IPS-18a (cell line): Measurements from ENCODE around the gene RHCG.

Experiments used
- H3K27ac ChIP-seq: one replicate; pipeline ENCODE4 v1.5.1; 2013; ENCODE audit warnings: low read length
- H3K27me3 ChIP-seq: one replicate; pipeline ENCODE4 v1.6.1; 2013; ENCODE audit warnings: mild to moderate bottlenecking, low read length; ENCODE audit not compliant: control insufficient read depth, insufficient read depth
- H3K36me3 ChIP-seq: one replicate; pipeline ENCODE4 v1.6.1; 2013; ENCODE audit warnings: low read depth, low read length; ENCODE audit not compliant: control insufficient read depth
- H3K4me1 ChIP-seq: one replicate; pipeline ENCODE4 v1.6.1; 2013; ENCODE audit warnings: low read depth, low read length; ENCODE audit not compliant: control insufficient read depth
- H3K4me3 ChIP-seq: one replicate; pipeline ENCODE4 v1.5.1; 2013; ENCODE audit warnings: low read length
- H3K9ac ChIP-seq: one replicate; pipeline ENCODE4 v1.6.1; 2013; ENCODE audit warnings: mild to moderate bottlenecking, low read length, moderate library complexity
- H3K9me3 ChIP-seq: one replicate; pipeline ENCODE4 v1.6.1; 2013; ENCODE audit warnings: low read depth, low read length; ENCODE audit not compliant: control insufficient read depth

Gene RHCG

DNA sequence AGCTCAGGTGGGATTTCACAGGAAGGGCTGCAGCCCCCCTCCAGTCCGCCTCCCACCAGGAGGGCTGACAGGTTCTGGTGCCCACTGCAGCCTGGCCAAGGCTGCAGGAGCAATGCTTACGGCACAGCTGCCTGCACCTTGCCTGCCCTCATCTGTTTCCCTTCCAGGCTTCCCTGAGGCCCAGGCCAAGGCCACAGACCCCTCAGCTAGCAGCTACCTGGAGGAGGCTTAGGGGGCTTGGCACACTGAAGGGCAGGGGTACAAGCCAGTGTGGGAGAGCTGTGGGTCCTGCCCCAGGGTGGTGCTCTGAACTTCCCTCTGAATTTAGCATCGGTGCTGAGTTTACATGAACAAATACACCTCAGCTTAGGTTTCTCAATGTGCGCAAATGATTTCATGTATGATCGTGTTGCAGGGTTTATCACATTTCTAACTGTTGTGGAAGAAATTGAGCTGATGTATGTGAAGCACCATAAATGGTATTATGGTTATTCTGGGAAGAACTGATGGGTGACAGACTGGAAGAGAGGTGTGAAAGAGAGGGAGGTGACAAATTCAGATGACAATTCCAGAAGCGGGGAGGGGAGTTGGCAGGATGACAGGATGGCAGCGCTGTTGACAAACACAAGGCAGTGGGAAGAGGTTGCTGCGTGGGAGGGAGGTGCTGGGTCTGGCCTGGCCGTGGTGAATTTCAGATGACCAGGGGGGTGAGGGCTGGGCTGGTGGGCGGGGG lies 6.1 kb downstream of the RHCG start:
- Histone ChIP-seq H3K27ac (no peak overlapping the region), H3K27me3 (peaks cover 28% of the 10 kb centered on the region), H3K4me1 (no peaks in the 10 kb centered on the region), H3K36me3 (no peaks in the 10 kb centered on the region), H3K9ac (no peak overlapping the region), H3K4me3 (no peak overlapping the region), H3K9me3 (no peaks in the 10 kb centered on the region)

DNA sequence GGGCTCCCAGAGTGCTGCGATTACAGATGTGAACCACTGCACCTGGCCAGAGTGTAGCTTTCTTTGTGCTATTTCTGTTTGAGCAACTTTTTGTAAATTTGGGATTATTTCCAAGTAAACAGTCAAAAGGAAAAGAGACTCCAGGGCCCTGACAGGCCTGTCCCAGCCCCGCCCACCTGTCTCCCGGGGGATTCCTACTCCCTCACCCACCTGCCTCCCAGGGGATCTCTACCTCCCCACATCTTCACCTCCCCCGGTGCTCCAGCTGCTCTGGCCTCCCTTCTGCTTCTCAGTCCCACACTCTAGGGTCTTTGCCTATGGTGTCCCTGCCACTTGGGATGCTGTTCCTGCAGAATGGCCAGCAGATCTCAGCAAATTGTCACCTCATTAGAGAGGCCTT lies 7.0 kb downstream of the RHCG start:
- no peak overlapping the region for H3K9ac ChIP-seq
- H3K4me1 ChIP-seq, result no peaks in the 10 kb centered on the region
- H3K27ac ChIP-seq, result no peak overlapping the region
- no peak overlapping the region for H3K4me3 ChIP-seq
- H3K36me3 ChIP-seq, result no peaks in the 10 kb centered on the region
- H3K9me3 ChIP-seq, result no peaks in the 10 kb centered on the region
- H3K27me3 ChIP-seq, result peaks cover 20% of the 10 kb centered on the region

DNA sequence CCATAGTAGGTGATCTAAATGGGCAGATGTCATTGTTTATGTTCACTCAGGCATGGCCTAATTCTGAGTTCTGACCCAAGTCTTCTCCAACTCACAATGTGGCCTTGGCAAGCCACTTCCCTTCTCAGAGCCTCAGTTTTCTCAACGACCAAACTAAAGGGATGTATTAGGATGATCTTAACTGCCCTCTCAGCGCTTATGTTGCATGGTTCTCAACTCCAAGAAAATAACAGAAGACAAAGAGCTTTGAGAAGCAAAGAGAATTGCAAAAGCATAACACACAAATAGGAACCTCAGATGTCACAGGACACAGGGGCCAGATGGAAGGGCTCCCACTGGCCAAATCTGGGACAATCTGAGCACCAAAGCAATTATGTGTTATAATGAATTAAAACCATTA lies 8.6 kb downstream of the RHCG start:
- Histone ChIP-seq H3K27ac (no peak overlapping the region), H3K36me3 (no peaks in the 10 kb centered on the region), H3K4me1 (no peaks in the 10 kb centered on the region), H3K9me3 (no peaks in the 10 kb centered on the region), H3K27me3 (peaks cover 19% of the 10 kb centered on the region), H3K9ac (no peak overlapping the region), H3K4me3 (no peak overlapping the region)

DNA sequence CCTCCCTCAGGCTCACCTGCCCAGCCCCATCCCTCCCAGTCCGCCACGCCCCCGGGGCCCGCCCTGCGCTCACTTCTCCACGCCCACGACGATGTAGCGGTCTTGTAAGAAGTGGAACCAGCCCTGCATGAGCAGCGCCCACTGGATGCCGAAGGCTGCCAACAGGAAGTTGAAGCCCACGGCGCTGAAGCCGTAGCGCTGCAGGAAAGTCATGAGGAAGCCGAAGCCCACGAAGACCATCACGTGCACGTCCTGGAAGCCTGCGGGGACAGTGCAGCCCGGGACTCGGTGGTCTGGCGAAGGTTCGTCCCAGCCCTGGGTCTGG lies 9.7 kb downstream of the RHCG start:
- no peaks in the 10 kb centered on the region for H3K36me3 ChIP-seq
- no peak overlapping the region for H3K9ac ChIP-seq
- H3K4me1 ChIP-seq, result no peaks in the 10 kb centered on the region
- H3K27ac ChIP-seq, result no peak overlapping the region
- no peaks in the 10 kb centered on the region for H3K9me3 ChIP-seq
- no peak overlapping the region for H3K4me3 ChIP-seq
- H3K27me3 ChIP-seq, result peaks cover 19% of the 10 kb centered on the region

DNA sequence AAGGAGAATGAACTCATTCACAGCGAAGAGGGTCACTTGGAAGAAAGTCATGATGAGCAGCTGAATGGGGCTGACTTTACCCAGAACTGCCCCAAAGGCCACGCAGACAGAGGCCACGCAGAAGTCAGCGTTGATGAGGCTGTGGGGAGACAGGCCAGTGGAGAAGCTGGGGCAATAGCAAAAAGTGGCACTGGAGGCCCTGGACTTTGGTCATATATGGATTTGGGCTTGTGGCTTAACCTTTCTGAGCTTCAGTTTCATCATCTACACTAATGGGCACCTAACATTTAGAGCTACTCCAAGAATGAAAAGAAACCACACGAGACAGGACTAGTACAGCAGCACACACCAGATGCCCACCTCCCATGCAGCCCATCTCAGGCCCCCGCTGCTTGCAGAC lies 13.3 kb downstream of the RHCG start:
- Histone ChIP-seq H3K27me3 (peaks cover 17% of the 10 kb centered on the region), H3K36me3 (no peaks in the 10 kb centered on the region), H3K27ac (no peak overlapping the region), H3K9ac (no peak overlapping the region), H3K9me3 (no peaks in the 10 kb centered on the region), H3K4me3 (no peak overlapping the region), H3K4me1 (no peaks in the 10 kb centered on the region)

DNA sequence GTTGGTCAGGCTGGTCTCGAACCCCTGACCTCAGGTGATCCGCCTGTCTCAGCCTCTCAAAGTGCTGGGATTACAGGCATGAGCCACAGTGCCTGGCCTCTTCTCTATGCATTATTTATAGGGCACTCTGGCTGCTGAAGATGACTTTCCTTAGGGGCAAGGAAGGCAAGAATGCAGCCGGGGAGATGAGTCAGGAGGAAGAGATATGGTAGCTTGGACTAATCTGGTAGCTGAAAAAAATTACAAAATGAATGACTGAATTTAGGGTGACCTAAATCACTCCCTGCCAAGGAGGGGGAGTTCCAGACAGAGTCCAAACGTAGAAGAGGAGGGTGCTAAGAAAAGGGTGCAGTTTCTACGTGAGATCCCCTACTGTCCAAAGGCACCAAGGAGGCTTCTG lies 14.2 kb downstream of the RHCG start:
- no peak overlapping the region for H3K4me3 ChIP-seq
- no peaks in the 10 kb centered on the region for H3K9me3 ChIP-seq
- H3K36me3 ChIP-seq, result no peaks in the 10 kb centered on the region

DNA sequence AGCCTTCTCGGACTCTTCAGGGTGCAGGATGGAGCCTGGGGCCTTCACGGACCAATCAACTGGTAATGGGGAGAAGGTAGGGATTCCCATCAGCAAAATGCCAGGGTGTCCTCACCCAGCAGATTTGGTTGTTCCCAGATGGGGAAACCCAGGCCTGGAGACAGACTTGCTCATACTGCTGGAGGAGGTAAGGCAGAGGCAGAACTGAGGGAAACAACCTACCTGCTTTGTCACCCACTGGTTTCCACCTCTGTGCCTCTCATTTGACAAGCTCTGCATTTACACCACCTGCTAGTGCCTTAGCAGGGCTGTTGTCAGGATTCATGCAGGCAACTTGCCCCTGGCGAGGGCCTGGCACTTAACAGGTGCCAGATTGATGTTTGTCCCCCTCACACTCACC lies 15.9 kb downstream of the RHCG start:
- Histone ChIP-seq H3K36me3 (no peaks in the 10 kb centered on the region), H3K27ac (no peak overlapping the region), H3K27me3 (peaks cover 9% of the 10 kb centered on the region), H3K4me3 (no peak overlapping the region), H3K4me1 (no peaks in the 10 kb centered on the region), H3K9me3 (no peaks in the 10 kb centered on the region), H3K9ac (no peak overlapping the region)

More for the DNA sequence above, 14.2 kb downstream of the RHCG start:
- Histone ChIP-seq H3K27me3 (peaks cover 8% of the 10 kb centered on the region), H3K9ac (no peak overlapping the region), H3K4me1 (no peaks in the 10 kb centered on the region), H3K27ac (no peak overlapping the region)

DNA sequence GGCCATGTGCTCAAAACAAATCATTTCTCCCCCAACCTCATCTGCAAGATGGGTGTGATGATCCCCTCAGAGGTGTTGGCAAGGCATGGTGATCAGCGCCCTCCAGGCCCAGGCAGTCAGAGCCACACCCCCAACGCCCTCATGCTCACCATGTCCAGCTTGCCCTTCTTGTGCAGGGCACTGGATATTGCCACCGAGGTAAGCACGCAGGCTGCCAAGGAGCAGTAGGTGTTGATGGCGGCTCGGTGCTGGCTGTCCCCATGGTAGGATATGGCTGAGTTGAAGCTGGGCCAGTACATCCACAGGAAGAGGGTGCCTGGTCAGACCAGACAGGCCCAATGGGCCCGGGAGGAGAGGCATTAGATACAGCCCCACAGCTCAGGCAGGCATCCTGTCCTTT lies 17.2 kb downstream of the RHCG start:
- Histone ChIP-seq H3K4me3 (no peak overlapping the region), H3K9ac (no peak overlapping the region), H3K9me3 (no peaks in the 10 kb centered on the region), H3K4me1 (no peaks in the 10 kb centered on the region), H3K27me3 (peaks cover 12% of the 10 kb centered on the region), H3K27ac (no peak overlapping the region), H3K36me3 (no peaks in the 10 kb centered on the region)

DNA sequence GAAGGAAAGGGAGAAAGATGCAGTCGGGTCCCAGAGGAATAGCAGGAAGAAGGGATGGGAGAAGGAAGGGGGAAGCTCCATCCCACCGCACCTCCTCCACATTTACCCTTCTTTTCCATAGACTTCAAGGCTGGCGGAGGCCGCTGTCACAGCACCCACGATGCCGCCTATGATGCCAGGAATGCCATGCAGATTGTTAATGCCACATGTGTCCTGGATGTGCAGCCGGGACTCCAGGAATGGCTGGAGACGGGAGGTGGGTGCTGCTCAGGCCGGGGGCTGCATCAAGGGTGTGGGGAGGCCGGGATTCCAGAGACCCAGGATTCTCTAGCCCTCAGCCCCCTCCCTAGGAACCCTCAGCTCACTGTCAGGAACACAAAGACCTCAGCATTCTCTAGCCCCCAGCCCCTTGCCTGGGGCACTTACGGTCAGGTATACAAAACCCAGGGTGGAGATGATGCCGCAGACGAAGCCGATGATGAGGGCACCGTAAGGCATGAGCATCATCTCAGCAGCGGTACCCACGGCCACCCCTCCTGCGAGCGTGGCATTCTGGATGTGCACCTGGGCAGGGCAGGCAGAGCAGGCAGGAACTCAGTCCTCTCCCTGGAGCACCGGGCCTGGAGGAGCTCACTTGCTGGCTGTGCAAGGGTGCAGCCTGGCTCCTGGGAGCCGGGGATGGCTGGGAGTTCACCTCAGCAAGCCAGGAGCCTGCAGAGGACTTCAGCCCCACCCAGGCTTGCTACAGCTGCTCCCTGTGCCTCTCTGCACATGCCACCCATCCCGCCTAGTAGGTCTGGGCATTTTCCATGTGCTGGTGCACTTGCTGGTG lies 18.8 kb downstream of the RHCG start:
- Histone ChIP-seq H3K4me3 (no peak overlapping the region), H3K36me3 (no peaks in the 10 kb centered on the region), H3K4me1 (no peaks in the 10 kb centered on the region), H3K9ac (no peak overlapping the region), H3K27me3 (peaks cover 12% of the 10 kb centered on the region), H3K9me3 (no peaks in the 10 kb centered on the region), H3K27ac (no peak overlapping the region)

DNA sequence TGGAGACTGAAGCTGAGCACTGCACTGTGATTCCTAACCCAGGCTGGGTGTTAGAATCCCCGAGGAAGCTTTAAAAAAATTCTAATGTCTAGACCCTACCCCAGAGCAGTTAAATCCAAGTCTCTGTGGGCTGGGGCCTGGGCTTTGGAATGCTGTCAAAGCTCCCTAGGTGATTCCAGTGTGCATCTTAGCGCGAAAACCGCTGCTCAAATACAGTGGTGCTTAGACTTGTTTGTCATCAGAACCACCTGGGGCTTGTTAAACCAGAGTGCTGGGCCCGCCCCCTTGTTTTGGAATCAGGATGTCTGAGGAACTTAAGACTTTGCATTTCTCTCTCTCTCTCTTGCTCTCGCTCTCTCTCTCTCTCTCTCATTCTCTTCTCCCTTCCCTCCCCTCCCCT lies 20.7 kb downstream of the RHCG start:
- Histone ChIP-seq H3K27ac (no peak overlapping the region), H3K27me3 (peaks cover 12% of the 10 kb centered on the region), H3K4me3 (no peak overlapping the region), H3K9ac (no peak overlapping the region), H3K36me3 (no peaks in the 10 kb centered on the region), H3K9me3 (no peaks in the 10 kb centered on the region), H3K4me1 (peaks cover 2% of the 10 kb centered on the region)

DNA sequence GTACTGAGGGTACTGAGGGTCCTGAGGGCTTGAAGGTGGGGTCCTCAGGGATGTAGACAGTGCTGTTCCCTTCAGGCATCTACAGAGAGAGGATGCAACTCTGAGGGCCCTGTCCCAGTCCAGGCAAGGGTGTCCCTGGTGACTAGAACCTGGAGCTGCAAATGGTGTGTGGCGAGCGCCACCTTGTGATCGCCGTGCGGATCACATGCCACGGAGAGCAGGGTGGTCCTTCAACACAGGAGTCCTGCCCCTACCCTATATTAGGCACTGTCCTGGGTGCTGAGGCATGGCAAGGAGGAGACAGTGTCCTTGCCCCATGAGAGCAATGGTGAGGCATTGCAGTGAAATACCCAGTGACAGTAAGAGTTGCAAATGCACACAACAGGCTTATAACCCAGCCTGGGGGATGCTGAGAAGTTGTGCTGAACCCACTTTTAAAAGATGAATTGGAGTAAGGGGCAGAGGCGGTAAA lies 23.6 kb downstream of the RHCG start:
- no peak overlapping the region for H3K4me3 ChIP-seq
- no peaks in the 10 kb centered on the region for H3K9me3 ChIP-seq
- H3K27me3 ChIP-seq, result peaks cover 12% of the 10 kb centered on the region

More for the DNA sequence above, 23.6 kb downstream of the RHCG start:
- H3K36me3 ChIP-seq, result no peaks in the 10 kb centered on the region
- H3K9ac ChIP-seq, result no peak overlapping the region
- H3K4me1 ChIP-seq, result peaks cover 17% of the 10 kb centered on the region
- no peak overlapping the region for H3K27ac ChIP-seq
